K562 (cell line): Measurements from ENCODE around the gene SERPINE1.

Experiments
- BCL6 ChIP-seq: fragments of 250-450 bp; sonication (Bioruptor Pico); IDR thresholded peaks from 2 replicates; pipeline ENCODE4 v1.4.0; 2020
- CREM ChIP-seq: IDR thresholded peaks from 2 replicates; pipeline ENCODE4 v1.6.1; 2014; ENCODE audit warnings: antibody characterized with exemption, low read depth
- EHMT2 ChIP-seq: fragments of 450-650 bp; IDR thresholded peaks from 2 replicates; pipeline ENCODE4 v1.6.1; 2018; ENCODE audit warnings: antibody characterized with exemption
- MAFG ChIP-seq: fragments of 450-650 bp; conservative IDR thresholded peaks from 2 replicates; pipeline ENCODE4 v1.6.1; 2016; ENCODE audit warnings: missing genetic modification characterization, missing compliant biosample characterization
- MTA3 ChIP-seq: fragments of 450-650 bp; formaldehyde crosslinking; IDR thresholded peaks from 2 replicates; pipeline ENCODE4 v1.6.1; 2017; ENCODE audit warnings: mild to moderate bottlenecking, borderline replicate concordance
- NR4A1 ChIP-seq, 2 experiments: fragments of 250-450 bp in 1 of 2; fragments of 450-650 bp in 1 of 2; sonication (Bioruptor Pico) in 1 of 2; IDR thresholded peaks; 2 replicates each; pipeline versions ENCODE4 v1.4.0 to v1.6.1; 2016 to 2020; ENCODE audit warnings: mild to moderate bottlenecking in 2 of 2, missing compliant biosample characterization in 1 of 2, missing genetic modification characterization in 1 of 2, moderate library complexity in 1 of 2
- PCBP1 ChIP-seq: fragments of 200-400 bp; formaldehyde crosslinking; IDR thresholded peaks from 2 replicates; pipeline ENCODE4 v1.6.1; 2018; ENCODE audit warnings: mild to moderate bottlenecking, low read depth, low read length; ENCODE audit not compliant: poor library complexity, severe bottlenecking
- RBBP5 ChIP-seq: fragments of 200-600 bp; sonication (generic); IDR thresholded peaks from 2 replicates; pipeline ENCODE4 v1.6.1; 2012; ENCODE audit warnings: borderline replicate concordance, mild to moderate bottlenecking, low read length, control low read depth, inconsistent platforms; ENCODE audit not compliant: insufficient read depth, poor library complexity, severe bottlenecking
- RCOR1 ChIP-seq, 2 experiments: IDR thresholded peaks; 2 replicates each; pipeline ENCODE4 v1.6.1; 2012; ENCODE audit warnings: low read depth in 2 of 2, low read length in 2 of 2, borderline replicate concordance in 1 of 2, improper control_type of control experiment in 1 of 2
- TCF7 ChIP-seq: sonication (generic); IDR thresholded peaks from 2 replicates; pipeline ENCODE4 v1.6.1; 2016; ENCODE audit warnings: antibody characterized with exemption, borderline replicate concordance
- ZNF785 ChIP-seq: fragments of 250-450 bp; sonication (Bioruptor Pico); IDR thresholded peaks from 2 replicates; pipeline ENCODE4 v1.4.0; 2020; ENCODE audit warnings: mild to moderate bottlenecking
- TF ChIP-seq, protein P1 (sequence below), 2 experiments: fragments of 450-650 bp; formaldehyde crosslinking in 1 of 2; IDR thresholded peaks; 2 replicates each; pipeline versions ENCODE4 v1.4.0 to v1.6.1; 2014 to 2020; ENCODE audit warnings: mild to moderate bottlenecking in 2 of 2, borderline replicate concordance in 1 of 2, low read depth in 1 of 2

GRCh38 chr7:101156866-101157589 lies 30.1 kb downstream of the SERPINE1 start:
- TF ChIP-seq MAFG (tag) (peak; percentile 63), BCL6 (CRISPR knock-in tag) (no peak), RBBP5 (no peak), TCF7 (no peak), PCBP1 (no peak), RCOR1 (IDR thresholded peaks at IDR 0.05; ENCODE audit: borderline replicate concordance in 1 of 2, low read depth in 2 of 2, low read length in 2 of 2) (no peak), MTA3 (no peak), NR4A1 (CRISPR knock-in tag; IDR thresholded peaks at IDR 0.05) (no peak), NR4A1 (tag; IDR thresholded peaks at IDR 0.05) (no peak), CREM (no peak), ZNF785 (CRISPR knock-in tag) (no peak), EHMT2 (no peak)
- TF ChIP-seq, protein P1, sequence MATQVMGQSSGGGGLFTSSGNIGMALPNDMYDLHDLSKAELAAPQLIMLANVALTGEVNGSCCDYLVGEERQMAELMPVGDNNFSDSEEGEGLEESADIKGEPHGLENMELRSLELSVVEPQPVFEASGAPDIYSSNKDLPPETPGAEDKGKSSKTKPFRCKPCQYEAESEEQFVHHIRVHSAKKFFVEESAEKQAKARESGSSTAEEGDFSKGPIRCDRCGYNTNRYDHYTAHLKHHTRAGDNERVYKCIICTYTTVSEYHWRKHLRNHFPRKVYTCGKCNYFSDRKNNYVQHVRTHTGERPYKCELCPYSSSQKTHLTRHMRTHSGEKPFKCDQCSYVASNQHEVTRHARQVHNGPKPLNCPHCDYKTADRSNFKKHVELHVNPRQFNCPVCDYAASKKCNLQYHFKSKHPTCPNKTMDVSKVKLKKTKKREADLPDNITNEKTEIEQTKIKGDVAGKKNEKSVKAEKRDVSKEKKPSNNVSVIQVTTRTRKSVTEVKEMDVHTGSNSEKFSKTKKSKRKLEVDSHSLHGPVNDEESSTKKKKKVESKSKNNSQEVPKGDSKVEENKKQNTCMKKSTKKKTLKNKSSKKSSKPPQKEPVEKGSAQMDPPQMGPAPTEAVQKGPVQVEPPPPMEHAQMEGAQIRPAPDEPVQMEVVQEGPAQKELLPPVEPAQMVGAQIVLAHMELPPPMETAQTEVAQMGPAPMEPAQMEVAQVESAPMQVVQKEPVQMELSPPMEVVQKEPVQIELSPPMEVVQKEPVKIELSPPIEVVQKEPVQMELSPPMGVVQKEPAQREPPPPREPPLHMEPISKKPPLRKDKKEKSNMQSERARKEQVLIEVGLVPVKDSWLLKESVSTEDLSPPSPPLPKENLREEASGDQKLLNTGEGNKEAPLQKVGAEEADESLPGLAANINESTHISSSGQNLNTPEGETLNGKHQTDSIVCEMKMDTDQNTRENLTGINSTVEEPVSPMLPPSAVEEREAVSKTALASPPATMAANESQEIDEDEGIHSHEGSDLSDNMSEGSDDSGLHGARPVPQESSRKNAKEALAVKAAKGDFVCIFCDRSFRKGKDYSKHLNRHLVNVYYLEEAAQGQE (IDR thresholded peaks at IDR 0.05; ENCODE audit: borderline replicate concordance) = no peak
- TF ChIP-seq, protein P1 (CRISPR knock-in tag; IDR thresholded peaks at IDR 0.05; ENCODE audit: low read depth) = no peak
